ENCODE measurements around the gene CORIN. TPM values are rescaled to one million over a fixed set of nuclear protein-coding genes. Genes with fewer than 3 reads are reported as not detected.
"Not testable (repeated sequence)": the region's sequence is repeated elsewhere in the genome, so short reads cannot be mapped to it uniquely, and the experiment has no call there.

CORIN gene
- total and polyA plus RNA-seq, 2 experiments from 2014 or later: not detected

DNA sequence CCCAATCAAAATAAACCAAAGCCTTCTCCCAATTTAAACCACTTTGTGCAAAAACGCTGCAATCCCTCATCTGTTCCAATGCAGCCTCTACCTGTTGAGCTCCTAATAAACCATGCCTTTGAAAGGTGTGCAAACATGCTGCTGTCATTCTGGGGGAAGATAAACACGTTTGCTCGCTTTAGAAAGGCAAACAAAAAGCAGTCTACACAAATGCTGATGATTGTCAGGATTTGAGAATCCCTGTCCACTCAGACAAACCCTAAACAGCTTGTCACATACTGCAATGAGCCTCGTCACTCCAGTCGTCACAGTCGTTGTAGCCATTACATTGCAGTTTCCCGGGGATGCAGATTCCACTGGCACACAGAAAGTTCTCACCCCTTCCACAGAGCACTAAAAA lies 145.2 kb downstream of the CORIN start (continued):
- TF ChIP-seq, protein P1, sequence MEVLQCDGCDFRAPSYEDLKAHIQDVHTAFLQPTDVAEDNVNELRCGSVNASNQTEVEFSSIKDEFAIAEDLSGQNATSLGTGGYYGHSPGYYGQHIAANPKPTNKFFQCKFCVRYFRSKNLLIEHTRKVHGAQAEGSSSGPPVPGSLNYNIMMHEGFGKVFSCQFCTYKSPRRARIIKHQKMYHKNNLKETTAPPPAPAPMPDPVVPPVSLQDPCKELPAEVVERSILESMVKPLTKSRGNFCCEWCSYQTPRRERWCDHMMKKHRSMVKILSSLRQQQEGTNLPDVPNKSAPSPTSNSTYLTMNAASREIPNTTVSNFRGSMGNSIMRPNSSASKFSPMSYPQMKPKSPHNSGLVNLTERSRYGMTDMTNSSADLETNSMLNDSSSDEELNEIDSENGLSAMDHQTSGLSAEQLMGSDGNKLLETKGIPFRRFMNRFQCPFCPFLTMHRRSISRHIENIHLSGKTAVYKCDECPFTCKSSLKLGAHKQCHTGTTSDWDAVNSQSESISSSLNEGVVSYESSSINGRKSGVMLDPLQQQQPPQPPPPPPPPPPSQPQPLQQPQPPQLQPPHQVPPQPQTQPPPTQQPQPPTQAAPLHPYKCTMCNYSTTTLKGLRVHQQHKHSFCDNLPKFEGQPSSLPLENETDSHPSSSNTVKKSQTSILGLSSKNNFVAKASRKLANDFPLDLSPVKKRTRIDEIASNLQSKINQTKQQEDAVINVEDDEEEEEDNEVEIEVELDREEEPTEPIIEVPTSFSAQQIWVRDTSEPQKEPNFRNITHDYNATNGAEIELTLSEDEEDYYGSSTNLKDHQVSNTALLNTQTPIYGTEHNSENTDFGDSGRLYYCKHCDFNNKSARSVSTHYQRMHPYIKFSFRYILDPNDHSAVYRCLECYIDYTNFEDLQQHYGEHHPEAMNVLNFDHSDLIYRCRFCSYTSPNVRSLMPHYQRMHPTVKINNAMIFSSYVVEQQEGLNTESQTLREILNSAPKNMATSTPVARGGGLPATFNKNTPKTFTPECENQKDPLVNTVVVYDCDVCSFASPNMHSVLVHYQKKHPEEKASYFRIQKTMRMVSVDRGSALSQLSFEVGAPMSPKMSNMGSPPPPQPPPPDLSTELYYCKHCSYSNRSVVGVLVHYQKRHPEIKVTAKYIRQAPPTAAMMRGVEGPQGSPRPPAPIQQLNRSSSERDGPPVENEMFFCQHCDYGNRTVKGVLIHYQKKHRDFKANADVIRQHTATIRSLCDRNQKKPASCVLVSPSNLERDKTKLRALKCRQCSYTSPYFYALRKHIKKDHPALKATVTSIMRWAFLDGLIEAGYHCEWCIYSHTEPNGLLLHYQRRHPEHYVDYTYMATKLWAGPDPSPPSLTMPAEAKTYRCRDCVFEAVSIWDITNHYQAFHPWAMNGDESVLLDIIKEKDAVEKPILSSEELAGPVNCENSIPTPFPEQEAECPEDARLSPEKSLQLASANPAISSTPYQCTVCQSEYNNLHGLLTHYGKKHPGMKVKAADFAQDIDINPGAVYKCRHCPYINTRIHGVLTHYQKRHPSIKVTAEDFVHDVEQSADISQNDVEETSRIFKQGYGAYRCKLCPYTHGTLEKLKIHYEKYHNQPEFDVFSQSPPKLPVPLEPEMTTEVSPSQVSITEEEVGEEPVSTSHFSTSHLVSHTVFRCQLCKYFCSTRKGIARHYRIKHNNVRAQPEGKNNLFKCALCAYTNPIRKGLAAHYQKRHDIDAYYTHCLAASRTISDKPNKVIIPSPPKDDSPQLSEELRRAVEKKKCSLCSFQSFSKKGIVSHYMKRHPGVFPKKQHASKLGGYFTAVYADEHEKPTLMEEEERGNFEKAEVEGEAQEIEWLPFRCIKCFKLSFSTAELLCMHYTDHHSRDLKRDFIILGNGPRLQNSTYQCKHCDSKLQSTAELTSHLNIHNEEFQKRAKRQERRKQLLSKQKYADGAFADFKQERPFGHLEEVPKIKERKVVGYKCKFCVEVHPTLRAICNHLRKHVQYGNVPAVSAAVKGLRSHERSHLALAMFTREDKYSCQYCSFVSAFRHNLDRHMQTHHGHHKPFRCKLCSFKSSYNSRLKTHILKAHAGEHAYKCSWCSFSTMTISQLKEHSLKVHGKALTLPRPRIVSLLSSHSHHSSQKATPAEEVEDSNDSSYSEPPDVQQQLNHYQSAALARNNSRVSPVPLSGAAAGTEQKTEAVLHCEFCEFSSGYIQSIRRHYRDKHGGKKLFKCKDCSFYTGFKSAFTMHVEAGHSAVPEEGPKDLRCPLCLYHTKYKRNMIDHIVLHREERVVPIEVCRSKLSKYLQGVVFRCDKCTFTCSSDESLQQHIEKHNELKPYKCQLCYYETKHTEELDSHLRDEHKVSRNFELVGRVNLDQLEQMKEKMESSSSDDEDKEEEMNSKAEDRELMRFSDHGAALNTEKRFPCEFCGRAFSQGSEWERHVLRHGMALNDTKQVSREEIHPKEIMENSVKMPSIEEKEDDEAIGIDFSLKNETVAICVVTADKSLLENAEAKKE (CRISPR knock-in tag; IDR thresholded peaks at IDR 0.05): no peak
- TF ChIP-seq, protein P2, sequence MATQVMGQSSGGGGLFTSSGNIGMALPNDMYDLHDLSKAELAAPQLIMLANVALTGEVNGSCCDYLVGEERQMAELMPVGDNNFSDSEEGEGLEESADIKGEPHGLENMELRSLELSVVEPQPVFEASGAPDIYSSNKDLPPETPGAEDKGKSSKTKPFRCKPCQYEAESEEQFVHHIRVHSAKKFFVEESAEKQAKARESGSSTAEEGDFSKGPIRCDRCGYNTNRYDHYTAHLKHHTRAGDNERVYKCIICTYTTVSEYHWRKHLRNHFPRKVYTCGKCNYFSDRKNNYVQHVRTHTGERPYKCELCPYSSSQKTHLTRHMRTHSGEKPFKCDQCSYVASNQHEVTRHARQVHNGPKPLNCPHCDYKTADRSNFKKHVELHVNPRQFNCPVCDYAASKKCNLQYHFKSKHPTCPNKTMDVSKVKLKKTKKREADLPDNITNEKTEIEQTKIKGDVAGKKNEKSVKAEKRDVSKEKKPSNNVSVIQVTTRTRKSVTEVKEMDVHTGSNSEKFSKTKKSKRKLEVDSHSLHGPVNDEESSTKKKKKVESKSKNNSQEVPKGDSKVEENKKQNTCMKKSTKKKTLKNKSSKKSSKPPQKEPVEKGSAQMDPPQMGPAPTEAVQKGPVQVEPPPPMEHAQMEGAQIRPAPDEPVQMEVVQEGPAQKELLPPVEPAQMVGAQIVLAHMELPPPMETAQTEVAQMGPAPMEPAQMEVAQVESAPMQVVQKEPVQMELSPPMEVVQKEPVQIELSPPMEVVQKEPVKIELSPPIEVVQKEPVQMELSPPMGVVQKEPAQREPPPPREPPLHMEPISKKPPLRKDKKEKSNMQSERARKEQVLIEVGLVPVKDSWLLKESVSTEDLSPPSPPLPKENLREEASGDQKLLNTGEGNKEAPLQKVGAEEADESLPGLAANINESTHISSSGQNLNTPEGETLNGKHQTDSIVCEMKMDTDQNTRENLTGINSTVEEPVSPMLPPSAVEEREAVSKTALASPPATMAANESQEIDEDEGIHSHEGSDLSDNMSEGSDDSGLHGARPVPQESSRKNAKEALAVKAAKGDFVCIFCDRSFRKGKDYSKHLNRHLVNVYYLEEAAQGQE (IDR thresholded peaks at IDR 0.05; ENCODE audit: unreplicated experiment): no peak
- TF ChIP-seq JUNB (IDR thresholded peaks at IDR 0.05; ENCODE audit: unreplicated experiment): no peak
- TF ChIP-seq CREB1 (CRISPR knock-in tag; IDR thresholded peaks at IDR 0.05; ENCODE audit: low read depth): no peak
- no peak for TF ChIP-seq EZH2phosphoT487 (IDR thresholded peaks at IDR 0.05; ENCODE audit: unreplicated experiment)

DNA sequence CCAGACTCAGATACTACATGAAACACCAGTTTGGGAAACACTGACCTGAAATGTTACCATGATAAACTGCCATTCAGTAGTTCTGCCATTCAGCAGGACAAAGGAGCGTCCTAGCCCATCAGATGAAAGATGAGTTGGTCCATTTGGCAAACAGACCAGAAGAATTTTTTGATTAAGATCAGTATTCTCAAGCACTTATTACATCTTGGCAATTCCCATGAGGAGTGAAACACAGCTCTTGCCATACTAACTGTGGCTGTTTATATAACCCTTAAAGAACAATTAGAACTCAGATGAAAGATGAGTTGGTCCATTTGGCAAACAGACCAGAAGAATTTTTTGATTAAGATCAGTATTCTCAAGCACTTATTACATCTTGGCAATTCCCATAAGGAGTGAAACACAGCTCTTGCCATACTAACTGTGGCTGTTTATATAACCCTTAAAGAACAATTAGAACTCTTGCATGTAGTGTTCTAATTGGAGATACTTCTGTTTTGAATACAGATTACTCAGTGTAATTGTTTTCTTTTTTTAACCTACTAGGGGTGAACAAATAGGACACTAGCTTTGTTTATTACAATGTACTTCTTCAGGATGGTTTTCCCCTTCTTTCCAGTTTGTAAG lies 146.0 kb downstream of the CORIN start:
- H3K27ac ChIP-seq (ENCODE audit: low read depth); H3F3A ChIP-seq (replicated peaks; ENCODE audit: low read depth); H3K4me2 ChIP-seq; H3K4me1 Mint-ChIP-seq; H3K4me3 Mint-ChIP-seq; H3K36me3 Mint-ChIP-seq (ENCODE audit: low read depth); H3K27ac Mint-ChIP-seq; H3K4me3 ChIP-seq; H3K9me3 Mint-ChIP-seq; H3K27me3 Mint-ChIP-seq (ENCODE audit: insufficient read depth, low read depth, poor library complexity); DNase-seq (ENCODE audit: low spot score); H4K20me1 ChIP-seq (replicated peaks; ENCODE audit: insufficient read depth); H3K9me2 ChIP-seq (ENCODE audit: insufficient read depth); H3K4me1 ChIP-seq (ENCODE audit: insufficient read depth); H3K27me3 ChIP-seq (ENCODE audit: insufficient read depth); H3K36me3 ChIP-seq (ENCODE audit: insufficient read depth); H3K79me2 ChIP-seq (replicated peaks; ENCODE audit: insufficient read depth); ATAC-seq; H2AFZ ChIP-seq: not testable (repeated sequence)

All from GM23338 (cell line).